ENCODE data around the gene FRMD6.

The FRMD6 gene

DNA sequence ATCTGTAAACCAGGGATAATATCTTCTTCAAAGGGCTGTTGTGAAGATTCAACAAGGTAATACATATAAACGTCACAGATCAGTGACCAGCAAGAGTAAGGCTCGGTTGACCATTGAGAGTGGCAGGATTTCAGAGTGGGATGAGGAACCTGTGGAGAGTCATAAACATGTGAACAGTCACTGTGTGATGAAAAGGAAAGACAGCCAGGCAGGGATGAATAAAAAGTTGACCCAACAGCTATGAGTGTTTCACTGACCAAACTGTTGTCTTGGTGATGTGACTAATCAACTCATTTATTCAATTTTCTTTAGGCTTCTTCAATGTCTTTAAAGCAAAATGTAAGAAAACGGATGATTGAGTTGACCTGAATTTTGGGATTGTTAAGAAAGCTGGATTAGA is 8.6 kb upstream of the FRMD6 start:
- TF ChIP-seq POLR2AphosphoS5 (IDR thresholded peaks at IDR 0.05; ENCODE audit: low read depth) (no peak), SPI1 (IDR thresholded peaks at IDR 0.05; ENCODE audit: borderline replicate concordance, low read depth) (no peak), GABPA (IDR thresholded peaks at IDR 0.05; ENCODE audit: low read depth) (no peak)
- TF ChIP-seq, protein P1, sequence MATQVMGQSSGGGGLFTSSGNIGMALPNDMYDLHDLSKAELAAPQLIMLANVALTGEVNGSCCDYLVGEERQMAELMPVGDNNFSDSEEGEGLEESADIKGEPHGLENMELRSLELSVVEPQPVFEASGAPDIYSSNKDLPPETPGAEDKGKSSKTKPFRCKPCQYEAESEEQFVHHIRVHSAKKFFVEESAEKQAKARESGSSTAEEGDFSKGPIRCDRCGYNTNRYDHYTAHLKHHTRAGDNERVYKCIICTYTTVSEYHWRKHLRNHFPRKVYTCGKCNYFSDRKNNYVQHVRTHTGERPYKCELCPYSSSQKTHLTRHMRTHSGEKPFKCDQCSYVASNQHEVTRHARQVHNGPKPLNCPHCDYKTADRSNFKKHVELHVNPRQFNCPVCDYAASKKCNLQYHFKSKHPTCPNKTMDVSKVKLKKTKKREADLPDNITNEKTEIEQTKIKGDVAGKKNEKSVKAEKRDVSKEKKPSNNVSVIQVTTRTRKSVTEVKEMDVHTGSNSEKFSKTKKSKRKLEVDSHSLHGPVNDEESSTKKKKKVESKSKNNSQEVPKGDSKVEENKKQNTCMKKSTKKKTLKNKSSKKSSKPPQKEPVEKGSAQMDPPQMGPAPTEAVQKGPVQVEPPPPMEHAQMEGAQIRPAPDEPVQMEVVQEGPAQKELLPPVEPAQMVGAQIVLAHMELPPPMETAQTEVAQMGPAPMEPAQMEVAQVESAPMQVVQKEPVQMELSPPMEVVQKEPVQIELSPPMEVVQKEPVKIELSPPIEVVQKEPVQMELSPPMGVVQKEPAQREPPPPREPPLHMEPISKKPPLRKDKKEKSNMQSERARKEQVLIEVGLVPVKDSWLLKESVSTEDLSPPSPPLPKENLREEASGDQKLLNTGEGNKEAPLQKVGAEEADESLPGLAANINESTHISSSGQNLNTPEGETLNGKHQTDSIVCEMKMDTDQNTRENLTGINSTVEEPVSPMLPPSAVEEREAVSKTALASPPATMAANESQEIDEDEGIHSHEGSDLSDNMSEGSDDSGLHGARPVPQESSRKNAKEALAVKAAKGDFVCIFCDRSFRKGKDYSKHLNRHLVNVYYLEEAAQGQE (IDR thresholded peaks at IDR 0.05; ENCODE audit: insufficient replicate concordance, low read depth): no peak
- TF ChIP-seq, protein P2, sequence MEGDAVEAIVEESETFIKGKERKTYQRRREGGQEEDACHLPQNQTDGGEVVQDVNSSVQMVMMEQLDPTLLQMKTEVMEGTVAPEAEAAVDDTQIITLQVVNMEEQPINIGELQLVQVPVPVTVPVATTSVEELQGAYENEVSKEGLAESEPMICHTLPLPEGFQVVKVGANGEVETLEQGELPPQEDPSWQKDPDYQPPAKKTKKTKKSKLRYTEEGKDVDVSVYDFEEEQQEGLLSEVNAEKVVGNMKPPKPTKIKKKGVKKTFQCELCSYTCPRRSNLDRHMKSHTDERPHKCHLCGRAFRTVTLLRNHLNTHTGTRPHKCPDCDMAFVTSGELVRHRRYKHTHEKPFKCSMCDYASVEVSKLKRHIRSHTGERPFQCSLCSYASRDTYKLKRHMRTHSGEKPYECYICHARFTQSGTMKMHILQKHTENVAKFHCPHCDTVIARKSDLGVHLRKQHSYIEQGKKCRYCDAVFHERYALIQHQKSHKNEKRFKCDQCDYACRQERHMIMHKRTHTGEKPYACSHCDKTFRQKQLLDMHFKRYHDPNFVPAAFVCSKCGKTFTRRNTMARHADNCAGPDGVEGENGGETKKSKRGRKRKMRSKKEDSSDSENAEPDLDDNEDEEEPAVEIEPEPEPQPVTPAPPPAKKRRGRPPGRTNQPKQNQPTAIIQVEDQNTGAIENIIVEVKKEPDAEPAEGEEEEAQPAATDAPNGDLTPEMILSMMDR (IDR thresholded peaks at IDR 0.05; ENCODE audit: insufficient read depth, low read length): no peak
- DNase-seq (ENCODE audit: low read depth in 1 of 2, low spot score in 1 of 2): no peak
- Histone ChIP-seq H3K27ac (replicated peaks) (no peak overlapping the region), H3K27me3 (ENCODE audit: insufficient read depth, poor library complexity, severe bottlenecking) (peaks cover 8% of the 10 kb centered on the region), H3K4me3 (replicated peaks; ENCODE audit: insufficient read depth, low read length) (no peak overlapping the region)

DNA sequence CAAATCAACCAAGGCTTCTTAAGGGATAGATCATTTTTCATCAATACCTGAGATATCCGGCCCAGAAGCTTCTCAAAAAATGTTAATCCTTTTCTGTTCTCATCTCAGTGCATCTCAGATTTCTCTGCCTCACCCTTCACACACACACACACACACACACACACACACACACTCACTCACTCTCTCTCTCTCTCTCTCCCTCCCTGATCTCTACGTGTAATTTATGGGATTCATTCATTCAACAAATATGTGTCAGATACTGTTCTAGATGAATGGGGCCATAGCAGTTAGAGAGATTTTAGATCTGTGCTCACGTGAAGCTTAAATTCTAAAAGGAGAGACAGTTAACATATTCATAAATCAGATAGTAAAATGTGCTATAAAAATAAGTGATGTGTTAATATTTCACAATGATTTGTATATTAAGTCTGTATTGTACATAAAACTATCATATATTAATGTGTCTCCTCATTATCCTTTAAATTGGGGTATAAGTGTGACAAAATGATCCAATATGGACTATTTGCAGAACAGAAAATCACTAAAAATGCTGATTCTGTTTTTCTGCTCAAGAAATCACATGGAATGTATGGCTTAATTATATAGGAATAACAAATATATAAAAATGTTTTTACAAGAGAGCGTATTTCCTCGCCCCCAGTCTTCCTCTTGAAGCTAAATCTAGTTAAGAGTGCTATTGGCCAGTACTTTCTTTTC is 7.3 kb upstream of the FRMD6 start:
- no peak for DNase-seq (ENCODE audit: low read depth in 1 of 2, low spot score in 1 of 2)
- Histone ChIP-seq H3K27ac (replicated peaks) (no peak overlapping the region), H3K4me3 (replicated peaks; ENCODE audit: insufficient read depth, low read length) (no peak overlapping the region), H3K27me3 (ENCODE audit: insufficient read depth, poor library complexity, severe bottlenecking) (peaks cover 11% of the 10 kb centered on the region)
- TF ChIP-seq SPI1 (IDR thresholded peaks at IDR 0.05; ENCODE audit: borderline replicate concordance, low read depth) (no peak), GABPA (IDR thresholded peaks at IDR 0.05; ENCODE audit: low read depth) (no peak), POLR2AphosphoS5 (IDR thresholded peaks at IDR 0.05; ENCODE audit: low read depth) (no peak)
- TF ChIP-seq, protein P2 (IDR thresholded peaks at IDR 0.05; ENCODE audit: insufficient read depth, low read length): no peak
- TF ChIP-seq, protein P1 (IDR thresholded peaks at IDR 0.05; ENCODE audit: insufficient replicate concordance, low read depth): no peak

DNA sequence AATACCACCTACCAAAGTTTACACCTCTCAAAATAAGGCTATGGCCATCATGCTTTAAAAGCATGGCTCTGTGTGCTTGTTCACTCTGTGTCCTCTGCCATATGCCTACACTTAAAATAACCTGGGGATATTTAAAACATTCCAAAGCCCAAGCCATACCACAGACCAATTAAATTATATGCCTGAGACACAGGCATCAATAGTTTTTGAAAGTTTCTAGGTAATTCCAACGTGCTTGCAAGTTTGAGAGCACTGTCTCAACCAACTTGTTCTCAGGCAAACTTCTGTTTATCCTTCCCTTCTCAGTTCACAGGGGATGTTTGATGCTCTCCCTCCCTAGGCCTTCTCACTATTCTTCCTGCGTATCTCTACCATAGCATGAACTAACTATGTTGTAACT is 3.4 kb upstream of the FRMD6 start:
- Histone ChIP-seq H3K27ac (replicated peaks) (no peak overlapping the region), H3K4me3 (replicated peaks; ENCODE audit: insufficient read depth, low read length) (no peak overlapping the region), H3K27me3 (ENCODE audit: insufficient read depth, poor library complexity, severe bottlenecking) (peaks cover 27% of the 10 kb centered on the region)
- TF ChIP-seq, protein P2 (IDR thresholded peaks at IDR 0.05; ENCODE audit: insufficient read depth, low read length): no peak
- TF ChIP-seq, protein P1 (IDR thresholded peaks at IDR 0.05; ENCODE audit: insufficient replicate concordance, low read depth): no peak
- no peak for TF ChIP-seq SPI1 (IDR thresholded peaks at IDR 0.05; ENCODE audit: borderline replicate concordance, low read depth)
- no peak for TF ChIP-seq GABPA (IDR thresholded peaks at IDR 0.05; ENCODE audit: low read depth)
- TF ChIP-seq POLR2AphosphoS5 (IDR thresholded peaks at IDR 0.05; ENCODE audit: low read depth): no peak
- no peak for DNase-seq (ENCODE audit: low read depth in 1 of 2, low spot score in 1 of 2)
